PC-9 (cell line): ENCODE data around the gene TSFM. TPM values are rescaled to one million over a fixed set of nuclear protein-coding genes. Genes with fewer than 3 reads are reported as not detected.

Experiments
- BruUV-seq: library from RNA; stranded (reverse); fragments of 400-500 nt; replicated peaks from 2 replicates; lab custom pipeline; 2021; lab: Mats Ljungman, UMichigan
- CTCF ChIA-PET: fragments of 300-600 bp; sonication (Branson Sonifier 250); formaldehyde crosslinking; loops from one replicate; lab custom pipeline; 2022; ENCODE audit warnings: antibody characterized with exemption; lab: Charles Lee
- POLR2A ChIA-PET: fragments of 300-600 bp; sonication (Branson Sonifier 250); formaldehyde crosslinking; loops from one replicate; lab custom pipeline; 2022; ENCODE audit warnings: antibody characterized with exemption; ENCODE audit not compliant: unreplicated experiment; lab: Charles Lee
- DNase-seq, 2 experiments: peaks; one replicate each; pipeline versions ENCODE4 v3.0.0 to v3.0.0-alpha.2; 2015 to 2022; ENCODE audit warnings: mixed read lengths in 1 of 2
- H2AFZ ChIP-seq: fragments of 200-600 bp; sonication (generic); 2 replicates; pipeline ENCODE4 v1.8.1; 2017; ENCODE audit warnings: antibody characterized with exemption
- H3F3A ChIP-seq: fragments of 200-600 bp; sonication (generic); 2 replicates; pipeline ENCODE4 v1.8.1; 2017; ENCODE audit warnings: antibody characterized with exemption, mild to moderate bottlenecking, low read depth; ENCODE audit not compliant: insufficient read depth
- H3K27ac ChIP-seq: fragments of 200-600 bp; sonication (generic); 2 replicates; pipeline ENCODE4 v1.6.1; 2016; ENCODE audit warnings: mixed run types
- H3K27me3 ChIP-seq: fragments of 200-600 bp; sonication (generic); 2 replicates; pipeline ENCODE4 v1.6.1; 2016; ENCODE audit warnings: low read depth, mixed run types; ENCODE audit not compliant: insufficient read depth
- H3K36me3 ChIP-seq: fragments of 200-600 bp; sonication (generic); 2 replicates; pipeline ENCODE4 v1.6.1; 2016; ENCODE audit warnings: low read depth, mixed run types
- H3K4me1 ChIP-seq: fragments of 200-600 bp; sonication (generic); replicated peaks from 2 replicates; pipeline ENCODE4 v1.6.1; 2016; ENCODE audit warnings: mixed run types; ENCODE audit not compliant: insufficient read depth
- H3K4me2 ChIP-seq: fragments of 200-600 bp; sonication (generic); 2 replicates; pipeline ENCODE4 v1.6.1; 2017; ENCODE audit warnings: mixed run types
- H3K4me3 ChIP-seq: fragments of 200-600 bp; sonication (generic); 2 replicates; pipeline ENCODE4 v1.6.1; 2016; ENCODE audit warnings: mixed run types
- H3K79me2 ChIP-seq: fragments of 200-600 bp; sonication (generic); 2 replicates; pipeline ENCODE4 v1.6.1; 2017; ENCODE audit warnings: low read depth, mixed run types
- H3K9me2 ChIP-seq: fragments of 200-600 bp; sonication (generic); 2 replicates; pipeline ENCODE4 v1.8.1; 2017; ENCODE audit warnings: mild to moderate bottlenecking; ENCODE audit not compliant: insufficient read depth
- H3K9me3 ChIP-seq: fragments of 200-600 bp; sonication (generic); 2 replicates; pipeline ENCODE4 v1.8.1; 2016; ENCODE audit warnings: low read depth; ENCODE audit not compliant: insufficient read depth
- H4K20me1 ChIP-seq: fragments of 200-600 bp; sonication (generic); 2 replicates; pipeline ENCODE4 v1.8.1; 2017; ENCODE audit not compliant: insufficient read depth
- EZH2 ChIP-seq: fragments of 200-600 bp; sonication (generic); IDR thresholded peaks from 2 replicates; pipeline ENCODE4 v1.8.0; 2017; ENCODE audit warnings: antibody characterized with exemption, low read depth
- intact Hi-C: fragments of 100-400 bp; cut with micrococcal nuclease; formaldehyde crosslinking; loops from one replicate; pipeline ENCODE4 v1.10.0; 2022; ENCODE audit not compliant: unreplicated experiment
- total RNA-seq: library from RNA; stranded (reverse); gene quantifications from 2 replicates; pipeline ENCODE4 v1.2.3, GENCODE V29; 2021
- TF ChIP-seq, protein P1 (sequence below): fragments of 200-600 bp; sonication (generic); conservative IDR thresholded peaks from 2 replicates; pipeline ENCODE4 v1.6.1; 2017; ENCODE audit warnings: mixed run types, antibody characterized with exemption, mild to moderate bottlenecking, moderate library complexity

The TSFM gene
- total RNA-seq, 1 experiment from 2014 or later = 44.8 TPM

- peaks cover 22% of the 10 kb centered on the region for H3K27me3 ChIP-seq
- H3K27ac ChIP-seq = no peak overlapping the region
- peaks cover 5% of the 10 kb centered on the region; the same call in 1 of the 2 replicates for H3F3A ChIP-seq
- no TSS peak for BruUV-seq
- no peaks in the 10 kb centered on the region for H3K9me3 ChIP-seq
- no peak for TF ChIP-seq EZH2
- TF ChIP-seq, protein P1, sequence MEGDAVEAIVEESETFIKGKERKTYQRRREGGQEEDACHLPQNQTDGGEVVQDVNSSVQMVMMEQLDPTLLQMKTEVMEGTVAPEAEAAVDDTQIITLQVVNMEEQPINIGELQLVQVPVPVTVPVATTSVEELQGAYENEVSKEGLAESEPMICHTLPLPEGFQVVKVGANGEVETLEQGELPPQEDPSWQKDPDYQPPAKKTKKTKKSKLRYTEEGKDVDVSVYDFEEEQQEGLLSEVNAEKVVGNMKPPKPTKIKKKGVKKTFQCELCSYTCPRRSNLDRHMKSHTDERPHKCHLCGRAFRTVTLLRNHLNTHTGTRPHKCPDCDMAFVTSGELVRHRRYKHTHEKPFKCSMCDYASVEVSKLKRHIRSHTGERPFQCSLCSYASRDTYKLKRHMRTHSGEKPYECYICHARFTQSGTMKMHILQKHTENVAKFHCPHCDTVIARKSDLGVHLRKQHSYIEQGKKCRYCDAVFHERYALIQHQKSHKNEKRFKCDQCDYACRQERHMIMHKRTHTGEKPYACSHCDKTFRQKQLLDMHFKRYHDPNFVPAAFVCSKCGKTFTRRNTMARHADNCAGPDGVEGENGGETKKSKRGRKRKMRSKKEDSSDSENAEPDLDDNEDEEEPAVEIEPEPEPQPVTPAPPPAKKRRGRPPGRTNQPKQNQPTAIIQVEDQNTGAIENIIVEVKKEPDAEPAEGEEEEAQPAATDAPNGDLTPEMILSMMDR = no peak
- no peak overlapping the region for H3K4me2 ChIP-seq
- no peaks in the 10 kb centered on the region for H3K79me2 ChIP-seq
- DNase-seq = no peak
- no peak overlapping the region for H3K4me3 ChIP-seq
- POLR2A ChIA-PET = interaction anchor here (0.6 kb wide), 1 partner anchor 129 kb away, joined by 6 read pairs; no protein-coding TSS in a partner anchor
- CTCF ChIA-PET = interaction anchor here (0.7 kb wide), 1 partner anchor 476 kb away, joined by 8 read pairs; no protein-coding TSS in a partner anchor
- H3K4me1 ChIP-seq = no peaks in the 10 kb centered on the region
- no peaks in the 10 kb centered on the region for H3K9me2 ChIP-seq
- H3K36me3 ChIP-seq = no peaks in the 10 kb centered on the region
- H4K20me1 ChIP-seq = no peaks in the 10 kb centered on the region
- no peak overlapping the region for H2AFZ ChIP-seq
- intact Hi-C loops = no loop called here
Observed at GRCh38 chr12:57735198-57735855, 47.3 kb upstream of the TSFM start.

GRCh38 chr12:57735952-57736740 lies 46.4 kb upstream of the TSFM start:
- peaks cover 17% of the 10 kb centered on the region for H3K27me3 ChIP-seq
- ChIA-PET CTCF (interaction anchor here (0.5 to 0.7 kb wide), 2 partner anchors 281 to 477 kb away, joined by 5 to 8 read pairs; partner anchors contain the start of gene INHBE), POLR2A (interaction anchor here (0.6 kb wide), 1 partner anchor 10 kb away, joined by 3 read pairs; no protein-coding TSS in a partner anchor)
- intact Hi-C loops = no loop called here
- H3K79me2 ChIP-seq = no peaks in the 10 kb centered on the region
- no peak overlapping the region for H3K27ac ChIP-seq
- no peaks in the 10 kb centered on the region for H3K9me3 ChIP-seq
- TF ChIP-seq EZH2 = no peak
- TF ChIP-seq, protein P1 = no peak
- no TSS peak for BruUV-seq
- no peaks in the 10 kb centered on the region for H3K9me2 ChIP-seq
- DNase-seq = peak in 1 of 2 experiments; percentile 24
- no peak overlapping the region for H2AFZ ChIP-seq
- peak overlapping the region; percentile 23; the same call in 1 of the 2 replicates for H3K4me2 ChIP-seq
- no peak overlapping the region for H3K4me3 ChIP-seq
- no peaks in the 10 kb centered on the region for H3K36me3 ChIP-seq
- no peaks in the 10 kb centered on the region for H3K4me1 ChIP-seq
- no peaks in the 10 kb centered on the region for H4K20me1 ChIP-seq
- peaks cover 5% of the 10 kb centered on the region; the same call in 1 of the 2 replicates for H3F3A ChIP-seq

DNA sequence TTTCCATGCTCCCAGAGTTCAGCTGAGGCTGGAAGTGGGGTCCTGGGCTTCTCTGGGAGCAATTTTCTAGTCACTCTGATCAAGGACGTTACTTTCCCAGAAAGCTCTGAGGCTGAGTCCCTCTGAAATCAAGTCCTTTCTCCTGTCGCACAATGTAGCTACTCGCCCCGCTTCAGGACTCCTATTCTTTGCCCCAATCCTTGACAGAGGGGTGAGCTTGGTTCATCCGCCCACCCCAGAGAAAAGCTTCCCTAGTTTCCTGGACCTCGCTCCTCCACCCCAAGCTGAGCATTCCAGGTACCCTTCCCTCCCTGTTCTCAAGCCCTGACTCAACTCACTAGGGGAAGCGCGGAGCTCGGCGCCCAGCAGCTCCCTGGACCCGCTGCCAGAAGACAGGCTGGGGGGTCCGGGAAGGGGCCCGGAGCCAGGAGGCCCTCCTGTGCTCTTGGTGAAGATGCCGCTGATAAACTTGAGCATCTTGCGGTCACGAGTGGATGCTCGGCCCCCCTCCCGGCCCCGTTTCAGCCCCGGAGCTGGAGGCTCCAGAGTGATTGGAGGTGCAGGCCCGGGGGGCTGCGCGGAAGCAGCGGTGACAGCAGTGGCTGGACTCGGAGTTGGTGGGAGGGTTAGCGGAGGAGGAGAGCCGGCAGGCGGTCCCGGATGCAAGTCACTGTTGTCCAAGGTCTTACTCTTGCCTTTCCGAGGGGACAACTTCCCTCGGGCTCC lies 45.7 kb upstream of the TSFM start:
- Histone ChIP-seq H3K27ac (no peak overlapping the region), H3K9me2 (no peaks in the 10 kb centered on the region), H3K4me3 (no peak overlapping the region), H3K79me2 (no peaks in the 10 kb centered on the region), H3K4me1 (no peaks in the 10 kb centered on the region), H3K4me2 (no peak overlapping the region), H3F3A (peaks cover 5% of the 10 kb centered on the region; the same call in 1 of the 2 replicates), H3K27me3 (peaks cover 14% of the 10 kb centered on the region), H2AFZ (no peak overlapping the region), H3K36me3 (no peaks in the 10 kb centered on the region), H3K9me3 (no peaks in the 10 kb centered on the region), H4K20me1 (no peaks in the 10 kb centered on the region)
- ChIA-PET CTCF (interaction anchor here (0.5 kb wide), 1 partner anchor 282 kb away, joined by 5 read pairs; the partner anchor contains the start of gene INHBE), POLR2A (no interaction called here)
- intact Hi-C loops = no loop called here
- no peak for TF ChIP-seq EZH2
- TF ChIP-seq, protein P1 = no peak
- BruUV-seq = no TSS peak
- no peak for DNase-seq
